Uterine smooth muscle cell (primary cell): ENCODE results near the gene KSR2. TPM values are rescaled to one million over a fixed set of nuclear protein-coding genes. Genes with fewer than 3 reads are reported as not detected.

Experiments
- total RNA-seq: library from RNA; depleted of rRNA; stranded (reverse); fragments of >200 nt; gene quantifications from 2 replicates; pipeline ENCODE4 v1.2.3, GENCODE V29; 2014

The KSR2 gene
- total RNA-seq: under 0.01 TPM in 1 of 2 replicates, not detected in the other

GRCh38 chr12:117968826-117969659 is at the start of gene KSR2:
Gene KSR2, minus strand, starts transcription at chr12:117968990. Its CDS starts 735 bp downstream, at chr12:117968255.

GRCh38 chr12:118016424-118017264 is 47.9 kb upstream of the KSR2 start, which contains the start of gene RFC5:
Gene RFC5, plus strand, starts transcription at chr12:118016703. Its CDS starts 125 bp downstream, at chr12:118016828.

Other genes starting within 250 kb of the KSR2 start
- gene RFC5, start 47.7 kb upstream of the KSR2 start, total RNA-seq: 12.4 and 35.6 TPM in 2 replicates
- gene WSB2, start 92.2 kb upstream of the KSR2 start, total RNA-seq: 149 and 193 TPM in 2 replicates
- gene VSIG10, start 135.0 kb upstream of the KSR2 start, total RNA-seq: 24.5 and 28.6 TPM in 2 replicates
- 187 and 207 TPM in 2 replicates for gene PEBP1, start 167.1 kb upstream of the KSR2 start, total RNA-seq